Middle frontal gyrus (tissue), 1 donor: ENCODE results near the gene ZNF106.

Experiments
- DNase-seq: peaks from one replicate; pipeline ENCODE4 v3.0.0-alpha.2; 2015; ENCODE audit warnings: low spot score; ENCODE audit errors: extremely low spot score

Gene ZNF106

DNA sequence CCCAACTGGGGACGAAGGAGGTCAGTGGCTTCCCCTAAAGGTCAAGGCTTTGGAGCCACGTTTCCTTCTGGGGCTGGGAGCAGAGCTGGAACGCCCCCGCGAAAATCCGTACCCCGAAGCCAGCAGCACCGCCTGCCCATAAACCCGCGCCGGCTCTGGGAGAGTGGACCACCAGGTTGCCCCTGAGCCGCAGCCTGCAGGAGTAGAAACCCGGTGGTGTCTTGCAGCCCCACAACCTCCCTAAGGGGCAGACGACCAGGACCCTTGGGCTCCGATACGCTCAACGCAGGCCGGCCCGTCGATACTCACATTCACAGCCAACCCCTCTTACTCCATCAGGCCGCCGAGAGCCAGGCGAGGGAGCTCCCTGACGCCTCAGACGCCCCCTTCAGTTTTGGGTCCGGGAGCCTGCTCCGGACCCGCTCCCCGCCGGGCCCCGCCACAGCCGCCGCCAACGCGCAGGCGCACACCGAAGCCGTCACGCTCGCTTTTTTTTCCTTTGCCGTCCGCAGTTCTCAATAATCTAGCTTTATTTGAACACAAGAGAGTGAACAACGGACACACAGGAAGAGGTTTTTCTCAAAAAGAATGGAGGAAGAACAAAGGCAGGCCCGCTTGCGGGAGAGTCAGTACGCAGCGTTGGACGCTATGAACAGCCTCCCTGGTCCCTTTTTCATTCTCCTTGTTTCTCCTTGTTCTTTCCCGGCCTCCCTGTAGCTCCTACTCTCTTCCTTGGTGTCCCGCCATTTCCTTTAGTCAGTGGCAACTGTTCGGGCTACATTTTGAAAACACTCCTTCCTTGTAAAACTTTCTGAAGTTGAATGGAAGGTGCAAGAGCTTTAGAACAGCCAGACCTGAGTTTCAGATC, at the start of gene ZNF106:
TSS of gene ZNF106 (minus strand) at position 471 of the 868 bp plus-strand sequence. CDS start 18,852 bp downstream, outside the sequence.
- DNase-seq = peak; percentile 83

DNA sequence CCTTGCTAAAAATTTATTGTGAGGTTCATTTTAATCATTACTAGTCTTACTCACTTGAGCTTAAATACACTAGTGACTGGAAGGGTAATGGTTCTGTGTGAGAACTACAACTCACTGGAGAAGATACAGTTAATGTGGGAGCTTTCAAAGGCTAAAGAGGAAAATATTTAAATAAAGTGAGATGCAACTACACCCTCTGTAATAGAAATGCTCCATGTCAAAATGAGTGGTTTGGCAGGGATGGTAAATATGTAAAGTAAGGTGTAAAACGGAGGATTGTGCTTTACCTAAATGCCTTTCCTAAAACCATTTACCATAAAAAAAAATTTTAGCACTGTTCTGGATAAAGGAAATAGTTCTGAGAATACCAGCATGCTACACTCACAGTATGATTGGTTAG, 42.3 kb upstream of the ZNF106 start:
- DNase-seq = no peak

DNA sequence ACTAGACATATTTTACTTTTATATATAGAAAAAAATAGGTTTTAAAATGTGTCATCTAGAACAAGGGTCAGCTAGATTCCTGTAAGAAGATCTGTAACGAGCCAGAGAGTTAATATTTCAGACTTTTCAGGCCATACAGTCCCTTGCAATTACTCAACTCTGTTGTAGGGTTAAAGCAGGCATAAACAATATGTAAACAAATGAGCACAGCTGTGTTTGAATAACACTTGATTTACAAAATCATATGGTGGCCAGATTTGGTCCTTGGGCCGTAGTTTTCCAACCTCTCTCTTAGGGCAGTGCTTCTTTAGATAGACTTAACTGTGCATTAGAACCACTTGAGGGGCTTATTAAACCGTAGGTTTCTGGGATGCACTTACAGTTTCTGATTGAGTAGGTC, 38.0 kb upstream of the ZNF106 start:
- no peak for DNase-seq

DNA sequence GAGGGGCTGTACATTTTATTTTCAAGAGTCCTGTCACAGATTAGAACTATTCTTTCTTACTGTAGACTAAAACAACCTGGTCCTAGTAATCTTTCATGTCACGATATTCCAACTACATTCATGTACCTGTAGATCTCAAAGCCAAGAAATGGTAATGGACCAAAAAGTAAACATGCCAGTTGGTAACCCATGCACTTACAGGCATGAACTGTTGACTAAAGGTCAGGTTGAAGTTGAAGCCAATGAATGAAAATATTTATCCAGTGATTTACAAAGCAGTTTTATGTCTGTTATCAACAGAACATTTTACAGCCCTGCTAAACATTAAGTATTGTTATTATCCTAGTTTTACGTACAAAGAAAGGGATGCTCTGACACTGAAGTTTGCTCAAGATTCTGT, 32.4 kb upstream of the ZNF106 start:
- no peak for DNase-seq

DNA sequence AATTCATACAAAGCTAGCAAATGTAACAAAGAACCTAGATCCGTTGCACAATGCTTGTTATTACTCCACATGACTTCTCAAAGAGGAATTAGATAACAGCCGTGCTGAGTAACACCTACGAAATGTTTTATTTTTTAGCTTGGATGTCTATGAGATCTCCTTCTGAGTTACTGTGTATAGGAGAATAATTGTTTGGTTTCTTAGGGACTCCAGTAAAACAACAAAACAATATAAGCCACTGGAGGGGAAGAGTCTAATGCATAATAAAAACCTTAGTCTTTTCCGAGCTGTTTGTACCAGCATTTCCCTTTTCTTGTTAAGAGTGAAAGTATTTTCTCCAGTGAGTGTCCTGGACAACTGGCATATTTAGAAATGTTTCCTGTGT, 20.1 kb upstream of the ZNF106 start:
- no peak for DNase-seq

DNA sequence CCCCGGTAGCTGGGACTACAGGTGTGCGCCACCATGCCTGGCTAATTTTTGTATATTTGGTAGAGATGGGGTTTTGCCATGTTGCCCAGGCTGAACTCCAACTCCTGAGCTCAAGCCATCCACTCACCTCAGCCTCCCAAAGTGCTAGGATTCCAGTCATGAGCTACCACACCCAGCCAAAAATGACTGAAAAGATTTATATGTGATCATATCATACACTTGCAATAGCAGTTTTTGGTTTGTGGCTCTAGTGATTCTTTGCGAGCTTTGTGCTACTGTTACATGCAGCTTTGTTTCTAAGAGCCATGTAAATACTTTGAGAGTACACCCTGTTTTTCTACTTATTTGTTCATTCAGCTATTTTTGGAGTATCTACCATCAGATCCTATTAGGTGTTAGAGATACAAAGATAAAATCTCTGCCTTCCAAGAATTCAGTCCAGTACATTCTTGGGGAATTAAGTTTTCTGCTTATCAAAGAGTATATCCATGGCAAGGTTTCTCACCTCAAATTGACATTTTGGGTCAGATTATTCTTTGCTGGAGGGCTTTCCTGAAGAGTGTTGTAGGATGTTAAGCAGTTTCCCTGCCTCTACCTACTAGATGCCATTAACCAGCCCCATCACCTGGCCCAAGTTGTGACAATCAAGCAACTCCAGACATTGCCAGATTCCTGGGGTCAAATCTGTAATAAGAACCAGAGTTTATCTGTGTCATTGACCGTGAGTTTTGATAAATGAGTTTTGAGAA, 19.5 kb upstream of the ZNF106 start:
- DNase-seq = no peak

DNA sequence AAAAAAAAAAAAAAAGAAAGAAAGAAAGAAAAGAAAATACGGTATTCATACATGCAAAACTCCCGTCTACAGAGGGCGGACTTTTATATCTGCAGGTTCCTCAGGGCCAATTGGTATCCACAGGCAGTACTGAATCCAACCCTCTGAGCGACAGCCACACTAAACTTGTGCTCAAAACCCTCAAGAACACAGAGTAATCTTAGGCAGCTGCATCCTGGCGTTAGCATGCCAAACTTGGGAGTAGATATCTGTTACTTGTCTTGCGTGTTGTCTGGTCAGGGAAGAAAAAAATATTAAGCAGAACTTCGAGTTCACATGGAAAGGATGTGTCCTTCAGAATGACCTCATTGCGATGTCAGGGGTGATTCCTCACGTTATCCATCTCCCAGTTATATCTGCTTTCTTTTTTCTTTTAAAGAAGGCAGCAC, 17.3 kb upstream of the ZNF106 start:
- no peak for DNase-seq

DNA sequence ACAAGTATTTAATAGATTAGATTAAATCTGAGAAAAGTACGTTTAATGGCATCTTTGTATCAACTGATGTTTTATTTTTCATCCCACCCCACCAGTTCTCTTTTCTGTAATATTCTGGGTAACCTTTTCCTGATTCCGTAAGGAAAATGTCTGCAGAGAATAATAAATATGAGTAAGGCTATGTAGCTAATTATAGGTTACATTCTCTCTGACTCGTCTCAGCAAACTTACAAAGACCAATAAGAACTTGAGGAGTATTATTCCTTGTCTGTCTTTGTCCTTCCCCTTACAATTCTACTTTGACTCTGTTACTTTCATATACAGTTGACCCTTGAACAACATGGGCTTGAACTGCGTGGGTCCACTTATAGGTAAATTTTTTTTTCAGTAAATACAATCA, 16.6 kb upstream of the ZNF106 start:
- DNase-seq = no peak

DNA sequence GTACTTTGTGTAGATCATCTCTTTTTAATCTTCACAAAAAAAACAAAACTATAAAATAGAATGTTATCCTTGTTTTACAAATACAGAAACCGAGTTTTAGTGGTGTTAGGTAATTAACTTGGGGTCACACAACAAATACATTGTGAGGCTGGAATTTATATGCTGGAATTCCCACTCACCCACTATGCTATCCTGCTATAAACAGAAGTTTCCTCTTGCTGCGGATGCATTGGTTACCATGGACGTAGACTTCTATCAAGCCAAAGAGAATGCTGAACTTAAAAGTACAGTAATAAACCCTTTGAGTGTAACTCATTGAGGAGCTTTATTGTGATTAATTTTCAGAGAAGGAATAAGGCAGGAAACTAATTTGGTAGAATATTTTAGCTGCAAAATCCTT, 13.7 kb upstream of the ZNF106 start:
- DNase-seq = no peak

DNA sequence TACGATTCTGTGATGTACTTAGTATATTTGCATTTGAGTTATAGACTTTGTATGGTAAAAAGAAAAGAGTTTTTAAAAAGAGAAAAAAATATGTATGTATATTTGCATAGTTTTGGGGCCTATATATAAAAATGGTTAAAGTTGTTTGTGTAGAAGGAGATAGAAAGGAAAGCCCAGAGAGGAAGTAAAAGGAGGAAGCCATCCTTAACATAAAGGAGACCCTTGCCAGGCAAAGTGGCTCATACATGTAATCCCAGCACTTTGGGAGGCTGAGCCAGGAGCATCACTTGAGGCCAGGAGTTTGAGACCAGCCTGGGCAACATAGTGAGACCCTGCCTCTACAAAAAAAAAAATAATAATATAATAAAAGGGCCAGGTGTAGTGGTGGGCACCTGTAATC, 12.9 kb upstream of the ZNF106 start:
- no peak for DNase-seq

DNA sequence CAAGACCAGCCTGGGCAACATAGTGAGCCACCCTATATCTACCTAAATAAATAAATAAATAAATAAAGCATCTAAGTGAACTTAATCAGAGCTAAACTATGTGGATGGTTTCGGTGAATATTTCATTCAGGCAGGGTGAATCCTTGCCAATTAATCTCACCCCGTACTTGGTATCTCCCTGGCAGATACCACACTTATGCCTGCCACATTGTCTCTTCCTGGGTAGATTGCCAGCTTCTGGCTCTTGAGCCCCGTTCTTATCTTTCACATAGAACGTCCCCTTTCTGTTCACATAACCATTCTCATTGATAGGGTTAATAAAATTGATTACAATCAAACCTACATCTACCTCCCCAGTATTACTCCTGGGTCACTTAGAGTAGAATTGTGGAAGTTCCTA, 11.5 kb upstream of the ZNF106 start:
- DNase-seq = no peak

DNA sequence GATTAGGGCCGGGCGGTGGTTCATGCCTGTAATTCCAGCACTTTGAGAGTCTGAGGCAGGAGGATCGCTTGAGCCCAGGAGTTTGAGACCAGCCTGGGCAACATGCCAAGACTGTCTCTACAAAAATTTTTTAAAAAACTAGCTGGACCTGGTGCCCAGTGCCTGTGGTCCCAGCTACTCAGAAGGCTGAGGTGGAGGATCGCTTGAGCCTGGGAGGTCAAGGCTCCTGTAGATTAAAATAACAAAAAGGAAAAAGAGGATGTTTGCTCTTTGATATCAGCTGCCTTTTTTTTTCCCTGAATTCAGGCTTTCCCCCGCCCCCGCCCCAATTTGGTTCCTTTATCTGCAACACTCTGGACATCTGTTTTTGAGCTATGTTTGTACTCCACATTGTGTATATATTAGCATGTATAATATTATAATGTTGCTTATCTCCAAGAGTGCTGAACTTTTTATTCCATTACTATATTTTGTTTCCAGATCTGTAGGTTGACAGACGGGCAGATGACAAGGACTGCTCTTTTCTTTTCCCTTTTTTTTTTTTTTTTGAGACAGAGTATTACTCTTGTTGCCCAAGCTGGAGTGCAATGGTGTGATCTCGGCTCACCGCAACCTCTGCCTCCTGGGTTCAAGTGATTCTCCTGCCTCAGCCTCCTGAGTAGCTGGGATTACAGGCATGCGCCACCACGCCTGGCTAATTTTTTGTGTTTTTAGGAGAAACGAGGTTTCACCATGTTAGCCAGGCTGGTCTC, 9.1 kb upstream of the ZNF106 start:
- no peak for DNase-seq

DNA sequence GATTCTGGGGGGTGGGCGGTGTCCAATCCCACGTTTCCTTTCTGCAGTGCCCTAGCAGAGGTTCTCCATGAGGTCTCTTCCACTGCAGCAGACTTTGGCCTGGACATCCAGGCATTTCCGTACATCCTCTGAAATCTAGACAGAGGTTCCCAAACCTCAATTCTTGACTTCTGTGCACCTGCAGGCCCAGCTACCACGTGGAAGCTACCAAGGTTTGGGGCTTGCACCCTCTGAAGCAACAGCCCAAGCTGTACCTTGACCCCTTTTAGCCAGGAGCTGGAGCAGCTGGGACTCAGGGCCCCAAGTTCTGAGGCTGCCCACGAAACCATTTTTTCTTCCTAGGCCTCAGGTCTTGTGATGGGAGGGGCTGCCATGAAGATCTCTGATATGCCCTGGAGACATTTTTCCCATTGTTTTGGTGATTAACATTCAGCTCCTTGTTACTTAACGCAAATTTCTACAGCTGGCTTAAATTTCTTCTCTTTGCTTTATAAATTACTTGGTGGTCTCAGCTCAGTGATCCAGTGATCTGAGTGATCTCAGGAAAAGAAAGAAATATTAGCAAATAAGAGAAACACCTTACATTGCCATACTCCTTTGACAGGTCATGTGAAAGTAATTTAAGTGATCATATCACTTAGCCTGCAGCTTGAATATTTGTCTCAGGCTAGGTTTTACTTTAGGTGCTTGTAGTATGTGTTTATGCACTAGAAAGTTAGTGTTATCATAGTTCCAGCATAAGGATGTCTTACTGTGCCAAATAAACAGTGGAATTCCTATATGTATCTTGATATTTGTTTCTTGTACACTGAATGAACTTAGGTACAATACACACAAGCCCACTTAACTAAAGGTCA, 7.5 kb upstream of the ZNF106 start:
- DNase-seq = no peak

DNA sequence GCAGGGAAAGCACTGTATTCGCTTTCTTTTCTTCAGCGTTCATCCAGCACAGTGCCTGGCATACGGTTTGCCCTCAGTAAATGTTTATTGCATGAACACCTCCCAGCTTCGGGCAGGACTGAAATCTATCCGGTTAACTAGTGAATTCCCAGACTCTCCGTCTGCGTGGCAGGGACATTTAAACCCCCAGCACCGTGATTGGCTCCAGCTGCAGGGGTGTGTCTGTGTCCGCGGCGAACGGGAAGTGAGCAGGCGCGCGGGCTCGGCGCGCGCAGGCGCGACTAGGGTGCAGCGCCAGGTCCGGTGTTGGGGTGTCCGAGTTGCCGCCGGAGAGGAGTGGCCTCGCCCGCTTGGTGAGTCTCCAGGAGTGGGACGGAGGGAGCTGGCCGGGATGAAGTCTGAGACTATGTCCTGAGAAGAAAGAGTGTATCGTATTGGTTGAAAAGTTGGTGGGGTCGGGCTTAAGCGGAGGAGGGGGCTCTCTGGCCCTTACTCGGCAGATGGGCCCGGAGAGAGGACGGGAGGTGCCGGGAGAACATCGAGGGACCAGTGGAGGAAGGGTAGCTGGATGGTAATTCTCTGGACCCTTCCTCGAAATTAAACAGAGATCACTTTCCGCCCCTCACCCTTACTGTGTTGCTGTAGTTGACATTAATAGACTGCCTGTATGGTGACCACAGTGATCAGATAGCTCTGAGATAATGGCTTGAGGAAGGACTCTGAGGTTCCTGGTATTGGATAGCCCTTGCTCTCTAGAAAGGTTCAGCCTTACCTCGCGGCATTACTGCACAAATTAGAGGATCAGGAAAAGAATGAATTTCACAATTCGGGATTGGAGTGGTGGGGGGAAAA, 4.6 kb upstream of the ZNF106 start, which contains the start of gene SNAP23:
TSS of gene SNAP23 (plus strand) at position 274 of the 852 bp plus-strand sequence. CDS start 16,213 bp downstream, outside the sequence.
- peak; percentile 88 for DNase-seq

DNA sequence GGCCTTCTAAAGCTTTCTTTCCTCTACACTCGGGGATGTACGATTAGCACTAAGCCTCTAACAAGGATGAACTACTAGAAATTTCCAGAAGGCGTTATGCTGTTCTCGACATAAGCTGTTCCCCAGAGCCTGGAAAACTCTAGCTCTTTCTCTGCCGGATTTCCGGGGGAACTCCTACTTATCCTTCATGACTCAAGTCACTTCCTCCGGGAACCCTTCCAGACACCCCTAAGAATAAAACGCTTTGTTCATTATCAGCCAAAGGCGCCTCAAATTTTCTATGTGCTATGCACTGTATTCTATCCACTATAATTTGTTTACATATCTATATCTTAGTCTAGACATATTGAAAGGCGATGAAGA, 4.0 kb upstream of the ZNF106 start:
- peak; percentile 60 for DNase-seq

DNA sequence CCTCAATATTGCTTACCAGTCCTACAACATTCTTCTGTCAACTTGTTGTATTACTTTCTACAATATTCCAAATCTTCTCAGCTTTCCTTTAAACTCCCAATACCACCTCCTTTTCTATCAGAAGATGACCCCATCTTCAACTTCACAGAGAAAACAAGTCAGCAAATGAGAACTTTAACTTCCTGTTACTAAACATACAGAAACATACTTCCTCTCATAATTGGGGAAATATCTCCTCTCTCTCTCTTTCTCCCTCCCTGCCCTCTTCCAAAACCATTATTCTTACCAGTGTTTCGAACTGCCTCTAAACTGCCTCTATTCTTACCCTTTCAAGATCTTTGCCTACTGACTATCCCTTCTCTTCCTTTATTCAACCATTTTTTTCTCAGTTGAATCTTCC, 2.7 kb upstream of the ZNF106 start:
- DNase-seq = no peak

DNA sequence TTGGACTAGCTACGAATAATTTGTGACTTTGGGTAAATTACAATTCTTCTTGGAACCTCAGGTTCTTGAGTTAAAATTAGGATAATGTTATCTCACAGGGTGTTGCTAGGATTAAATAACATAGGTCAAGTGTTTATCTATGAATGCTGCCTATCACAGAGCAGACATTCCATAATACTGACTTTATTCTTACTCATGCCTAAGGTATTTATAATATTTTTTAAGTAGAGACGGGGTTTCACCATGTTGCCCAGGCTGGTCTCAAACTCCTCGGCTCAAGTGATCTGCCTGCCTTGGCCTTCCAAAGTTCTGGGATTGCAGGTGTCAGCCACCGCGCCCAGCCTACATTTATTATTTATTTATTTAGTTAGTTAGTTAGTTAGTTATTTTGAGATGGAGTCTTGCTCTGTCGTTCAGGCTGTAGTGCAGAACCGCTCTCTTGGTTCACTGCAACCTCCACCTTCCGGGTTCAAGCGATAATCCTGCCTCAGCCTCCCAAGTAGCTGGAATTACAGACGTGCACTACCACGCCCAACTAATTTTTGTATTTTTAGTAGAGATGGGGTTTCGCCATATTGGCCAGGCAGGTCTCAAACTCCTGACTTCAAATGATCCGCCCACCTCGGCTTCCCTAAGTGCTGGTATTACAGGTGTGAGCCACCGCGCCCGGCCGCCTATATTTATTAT, 741 bp upstream of the ZNF106 start:
- no peak for DNase-seq

DNA sequence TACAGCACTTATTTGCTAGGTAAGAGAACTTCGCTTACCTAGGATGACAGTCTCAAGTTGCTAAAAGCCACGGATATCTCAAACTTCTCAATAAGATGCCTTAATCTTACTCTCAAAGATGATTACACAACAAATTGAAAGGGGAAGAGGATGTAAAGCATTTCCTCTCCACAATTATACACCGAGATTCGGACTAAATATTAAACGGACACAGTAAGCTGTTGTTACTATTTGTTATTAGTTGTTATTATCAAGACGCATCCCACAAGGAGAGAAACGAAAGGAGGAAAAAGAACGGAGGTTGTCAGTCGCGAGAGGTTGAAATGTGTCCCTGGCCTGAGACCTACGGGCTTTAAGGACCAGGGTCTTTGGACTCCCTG, 660 bp downstream of the ZNF106 start:
- DNase-seq = no peak

DNA sequence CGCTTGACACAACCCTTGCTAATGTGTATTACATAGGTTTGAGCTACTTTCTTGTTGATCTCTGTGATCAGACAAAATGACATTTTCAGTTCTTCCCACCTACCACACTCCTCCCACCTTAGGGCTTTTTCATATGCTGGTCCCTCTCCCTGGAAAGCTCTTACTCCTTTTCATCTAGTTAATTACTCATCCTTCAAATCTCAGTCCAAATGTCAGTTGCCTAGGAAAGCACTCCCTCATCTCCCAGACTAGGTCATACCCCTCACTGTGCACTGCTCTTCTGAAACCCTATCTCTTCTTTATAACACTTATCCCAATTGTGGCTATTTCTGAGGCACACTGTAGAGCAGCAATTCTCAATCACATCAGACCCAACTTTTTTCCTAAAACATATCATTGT, 7.3 kb downstream of the ZNF106 start:
- DNase-seq = no peak
